ENCODE measurements around the gene WIF1. TPM values are rescaled to one million over a fixed set of nuclear protein-coding genes. Genes with fewer than 3 reads are reported as not detected.

Gene WIF1, protein sequence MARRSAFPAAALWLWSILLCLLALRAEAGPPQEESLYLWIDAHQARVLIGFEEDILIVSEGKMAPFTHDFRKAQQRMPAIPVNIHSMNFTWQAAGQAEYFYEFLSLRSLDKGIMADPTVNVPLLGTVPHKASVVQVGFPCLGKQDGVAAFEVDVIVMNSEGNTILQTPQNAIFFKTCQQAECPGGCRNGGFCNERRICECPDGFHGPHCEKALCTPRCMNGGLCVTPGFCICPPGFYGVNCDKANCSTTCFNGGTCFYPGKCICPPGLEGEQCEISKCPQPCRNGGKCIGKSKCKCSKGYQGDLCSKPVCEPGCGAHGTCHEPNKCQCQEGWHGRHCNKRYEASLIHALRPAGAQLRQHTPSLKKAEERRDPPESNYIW
- 0.07 TPM in 1 of 2 replicates, not detected in the other for total RNA-seq (2014; rRNA removed; shearing (Covaris generic))

DNA sequence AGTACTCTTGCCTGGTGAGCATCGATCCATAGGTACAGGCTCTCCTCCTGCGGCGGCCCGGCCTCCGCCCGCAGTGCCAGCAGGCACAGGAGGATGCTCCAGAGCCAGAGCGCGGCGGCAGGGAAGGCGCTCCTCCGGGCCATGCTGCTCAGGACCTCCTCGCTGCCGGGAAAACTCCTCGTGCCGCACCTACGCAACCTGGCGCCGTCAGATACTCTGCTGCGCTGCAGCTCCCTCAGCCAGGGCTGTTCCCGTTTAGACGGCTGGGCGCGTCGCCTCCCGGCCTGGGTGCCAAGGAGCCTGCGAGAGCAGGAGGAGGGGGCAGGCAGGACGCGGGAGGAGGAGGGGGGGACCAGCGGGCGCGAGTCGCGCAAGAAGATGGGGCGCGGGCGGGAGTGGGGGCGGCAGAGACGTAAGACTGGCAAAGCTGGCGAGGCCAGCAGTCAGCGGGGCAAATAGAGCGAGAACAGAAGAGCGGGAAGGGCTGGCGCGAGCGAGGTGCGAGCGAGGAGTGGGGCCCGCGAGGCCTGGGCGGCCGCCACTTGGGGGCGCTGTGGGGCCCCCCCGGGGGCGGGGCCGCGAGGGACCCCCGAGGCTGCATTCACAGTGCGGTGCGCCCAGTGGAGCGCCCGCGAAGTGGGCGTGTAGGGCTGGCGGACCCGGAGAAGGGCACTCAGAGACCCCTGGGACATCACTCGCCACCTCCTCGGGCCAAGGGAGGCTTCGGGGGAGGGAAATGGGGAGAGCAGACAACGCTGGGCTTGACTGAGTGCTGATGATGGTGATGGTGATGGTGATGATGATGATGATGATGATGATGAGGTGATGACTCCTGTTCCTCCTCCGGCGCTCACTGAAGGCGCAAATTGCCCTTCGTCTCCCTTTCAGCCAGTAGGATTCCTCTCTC lies at the start of gene WIF1:
TSS of gene WIF1 (minus strand) at position 257 of the 907 bp plus-strand sequence. CDS start at position 143, 114 bp downstream.
- DNase-seq (ENCODE audit: low read depth), result peak; percentile 18

DNA sequence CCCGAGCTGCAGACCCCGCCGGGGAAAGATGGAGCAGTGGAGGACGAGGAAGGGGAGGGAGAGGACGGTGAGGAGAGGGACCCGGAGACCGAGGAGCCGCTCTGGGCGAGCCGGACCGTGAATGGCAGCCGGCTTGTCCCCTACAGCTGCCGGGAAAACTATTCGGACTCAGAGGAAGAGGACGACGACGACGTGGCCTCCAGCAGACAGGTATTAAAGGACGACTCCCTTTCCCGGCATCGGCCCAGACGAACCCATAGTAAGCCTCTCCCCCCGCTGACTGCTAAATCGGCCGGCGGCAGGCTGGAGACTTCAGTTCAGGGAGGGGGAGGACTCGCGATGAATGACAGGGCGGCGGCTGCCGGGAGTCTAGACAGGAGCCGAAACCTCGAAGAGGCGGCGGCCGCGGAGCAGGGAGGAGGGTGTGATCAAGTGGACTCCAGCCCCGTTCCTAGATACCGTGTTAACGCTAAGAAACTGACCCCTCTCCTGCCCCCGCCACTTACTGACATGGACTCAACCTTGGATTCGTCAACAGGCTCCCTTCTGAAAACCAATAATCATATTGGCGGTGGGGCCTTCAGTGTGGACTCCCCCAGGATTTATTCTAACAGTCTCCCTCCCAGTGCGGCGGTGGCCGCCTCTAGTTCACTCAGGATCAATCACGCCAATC lies 49.2 kb upstream of the WIF1 start:
- peak; percentile 76 for DNase-seq (ENCODE audit: low read depth)

DNA sequence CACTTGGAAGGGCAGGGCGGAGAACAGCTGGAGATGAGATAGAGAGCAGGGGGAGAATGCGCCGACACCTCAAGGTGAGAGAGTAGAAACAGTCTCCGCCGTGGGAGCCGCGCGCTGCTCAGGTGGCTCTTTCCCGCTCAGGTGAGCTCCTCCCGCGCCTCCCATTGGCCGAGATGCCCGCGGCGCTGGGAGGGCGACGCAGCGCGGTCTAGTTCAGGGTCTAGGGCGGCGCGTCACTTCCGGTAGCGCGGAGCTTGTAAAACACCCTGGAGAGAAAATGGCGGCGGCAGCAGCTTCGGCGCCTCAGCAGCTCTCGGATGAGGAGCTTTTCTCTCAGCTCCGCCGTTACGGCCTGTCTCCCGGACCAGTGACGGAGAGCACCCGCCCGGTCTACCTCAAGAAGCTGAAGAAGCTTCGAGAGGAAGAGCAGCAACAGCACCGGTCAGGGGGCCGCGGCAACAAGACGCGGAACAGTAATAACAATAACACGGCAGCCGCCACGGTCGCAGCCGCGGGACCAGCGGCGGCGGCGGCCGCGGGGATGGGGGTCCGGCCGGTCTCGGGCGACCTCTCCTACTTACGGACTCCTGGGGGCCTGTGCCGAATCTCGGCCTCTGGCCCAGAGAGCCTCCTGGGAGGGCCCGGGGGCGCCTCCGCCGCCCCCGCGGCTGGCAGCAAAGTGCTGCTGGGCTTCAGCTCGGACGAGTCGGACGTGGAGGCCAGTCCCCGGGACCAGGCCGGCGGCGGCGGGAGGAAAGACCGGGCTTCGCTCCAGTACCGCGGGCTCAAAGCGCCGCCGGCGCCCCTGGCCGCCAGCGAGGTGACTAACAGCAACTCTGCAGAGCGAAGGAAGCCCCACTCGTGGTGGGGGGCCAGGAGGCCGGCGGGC lies 48.5 kb upstream of the WIF1 start, which contains the start of gene LEMD3:
TSS of gene LEMD3 (plus strand) at position 264 of the 889 bp plus-strand sequence. CDS start at position 278, 14 bp downstream.
- peak; percentile 91 for DNase-seq (ENCODE audit: low read depth)

DNA sequence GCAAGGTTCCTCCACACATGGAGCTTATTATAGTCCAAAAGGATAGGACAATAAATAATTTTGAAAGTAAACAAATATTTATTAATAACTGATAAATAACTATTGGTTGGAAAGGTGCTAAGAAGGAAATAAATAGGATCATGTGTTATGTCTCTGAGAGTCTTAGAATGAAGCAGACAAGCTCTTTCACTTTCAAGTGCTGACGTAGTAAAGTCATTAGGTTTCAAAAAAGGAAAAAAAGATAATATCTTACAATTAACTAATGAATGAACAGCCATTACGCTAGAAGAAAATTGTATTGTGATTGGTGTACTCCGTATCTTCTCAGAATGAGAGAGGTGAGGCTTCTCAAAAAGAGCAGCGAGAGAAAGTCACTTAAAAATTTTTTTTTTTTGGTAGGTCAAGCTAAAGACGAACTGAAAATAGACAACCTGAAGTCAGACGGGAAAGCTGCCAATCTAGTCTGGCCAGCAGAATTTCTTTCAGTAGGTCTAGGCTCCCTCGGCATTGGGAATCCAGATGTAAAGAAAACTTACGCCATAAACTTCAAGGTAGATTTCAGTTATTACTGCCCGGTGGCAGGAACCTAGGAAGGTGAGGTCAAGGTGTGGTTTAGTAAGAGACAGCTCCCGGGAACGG lies 47.7 kb upstream of the WIF1 start:
- peak; percentile 37 for DNase-seq (ENCODE audit: low read depth)

- DNase-seq (ENCODE audit: low read depth), result peak; percentile 12
These were observed 43.7 kb upstream of the WIF1 start for GRCh38 chr12:65164774-65165173.

GRCh38 chr12:65164244-65164643 lies 43.1 kb upstream of the WIF1 start:
- DNase-seq (ENCODE audit: low read depth), result no peak

DNA sequence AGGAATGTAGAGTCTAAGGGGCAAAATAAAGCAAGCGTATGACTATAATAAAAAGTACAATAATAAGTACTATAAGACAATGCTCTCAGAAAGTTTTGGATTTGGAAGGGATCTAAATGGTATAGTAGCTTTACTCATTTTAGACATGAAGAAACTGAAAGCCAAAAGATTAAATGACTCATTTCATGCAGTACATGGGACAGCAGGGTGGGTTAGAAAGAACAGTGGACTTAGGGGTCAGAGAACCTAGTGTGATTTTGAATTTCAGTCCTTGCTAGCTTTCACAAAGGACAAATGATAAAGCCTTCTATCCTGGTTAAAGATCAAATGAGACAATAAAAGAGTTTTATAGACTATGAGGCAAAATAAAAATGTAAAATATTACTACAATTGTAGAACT lies 41.5 kb upstream of the WIF1 start:
- DNase-seq (ENCODE audit: low read depth), result no peak

- no peak for DNase-seq (ENCODE audit: low read depth)
These were observed 36.0 kb upstream of the WIF1 start for GRCh38 chr12:65157091-65157490.

DNA sequence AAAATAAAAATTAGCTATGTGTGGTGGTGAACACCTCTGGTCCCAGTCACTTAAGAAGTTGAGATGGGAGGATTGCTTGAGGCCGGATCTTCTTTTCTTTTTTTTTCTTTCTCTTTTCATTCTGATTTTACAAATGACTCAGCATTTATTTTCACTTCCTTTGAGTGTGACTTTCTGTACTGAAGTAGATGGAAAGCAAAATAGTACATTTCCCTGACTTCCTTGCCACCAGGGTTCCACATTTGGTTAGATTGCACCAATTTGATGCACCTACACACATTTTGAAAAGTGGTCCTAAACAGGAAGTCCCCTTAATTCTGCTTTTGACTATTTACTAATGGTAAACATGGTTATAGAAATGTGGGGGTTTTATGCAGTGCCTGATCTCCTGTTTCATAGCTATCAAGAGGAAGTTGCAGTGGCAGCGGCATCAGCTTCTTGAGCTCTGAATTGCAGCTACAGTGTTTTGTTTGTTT lies 35.3 kb upstream of the WIF1 start:
- DNase-seq (ENCODE audit: low read depth), result peak; percentile 20

DNA sequence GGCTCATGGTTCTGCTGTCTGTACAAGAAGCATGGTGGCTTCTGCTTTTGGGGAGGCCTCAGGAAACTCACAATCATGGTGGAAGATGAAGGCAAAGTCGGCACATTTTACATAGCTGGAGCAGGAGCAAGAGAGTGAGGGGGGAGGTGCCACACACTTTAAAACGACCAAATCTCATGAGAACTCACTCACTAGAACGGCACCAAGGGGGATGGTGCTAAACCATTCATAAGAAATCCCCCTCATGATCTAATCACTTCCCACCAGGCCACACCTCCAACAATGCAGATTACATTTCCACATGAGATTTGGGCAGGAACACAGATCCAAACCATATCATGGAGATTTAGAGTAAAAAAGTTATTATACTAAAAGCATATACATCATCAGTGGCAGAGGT lies 34.7 kb upstream of the WIF1 start:
- DNase-seq (ENCODE audit: low read depth), result no peak

DNA sequence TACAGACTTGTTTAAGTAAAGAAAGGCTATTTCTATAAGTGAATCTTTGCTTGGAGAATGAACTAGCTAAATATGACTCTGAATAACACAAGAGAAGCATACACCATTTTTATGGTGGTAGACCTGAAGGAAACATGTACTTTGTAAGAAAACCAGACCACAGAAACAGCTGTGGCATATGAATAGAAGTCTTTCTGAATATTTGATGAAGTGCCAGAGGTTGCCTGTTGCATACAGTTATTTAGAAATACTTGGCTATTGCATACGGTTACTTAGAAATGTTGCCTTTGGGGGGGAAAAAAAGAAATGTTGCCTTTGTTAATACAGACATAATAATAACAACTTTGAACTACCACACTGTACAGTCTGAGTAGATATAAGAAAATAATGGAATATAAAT lies 31.5 kb upstream of the WIF1 start:
- DNase-seq (ENCODE audit: low read depth), result no peak

GRCh38 chr12:65152012-65152411 lies 30.9 kb upstream of the WIF1 start:
- DNase-seq (ENCODE audit: low read depth), result peak; percentile 50

- no peak for DNase-seq (ENCODE audit: low read depth)
These were observed 26.3 kb upstream of the WIF1 start for GRCh38 chr12:65147312-65147905.

DNA sequence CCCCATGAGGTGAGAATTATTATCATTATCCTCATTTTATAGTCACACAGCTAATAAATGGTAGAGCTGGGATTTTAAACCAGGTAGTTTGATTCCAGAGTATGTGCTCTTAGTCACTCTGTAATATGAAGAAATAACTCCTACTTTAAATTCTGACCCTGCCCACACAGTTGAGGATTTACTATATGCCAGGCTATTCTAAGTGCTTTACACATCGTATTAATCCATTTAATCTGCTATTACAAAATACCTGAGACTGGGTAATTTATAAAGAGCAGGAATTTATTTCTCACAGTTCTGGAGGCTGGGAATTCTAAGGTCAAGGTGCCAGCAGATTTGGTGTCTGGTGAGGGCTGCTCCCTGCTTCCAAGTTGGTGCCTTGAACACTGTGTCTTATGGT lies 19.6 kb upstream of the WIF1 start:
- DNase-seq (ENCODE audit: low read depth), result no peak

- DNase-seq (ENCODE audit: low read depth), result no peak
These were observed 18.3 kb upstream of the WIF1 start for GRCh38 chr12:65139389-65139788.

DNA sequence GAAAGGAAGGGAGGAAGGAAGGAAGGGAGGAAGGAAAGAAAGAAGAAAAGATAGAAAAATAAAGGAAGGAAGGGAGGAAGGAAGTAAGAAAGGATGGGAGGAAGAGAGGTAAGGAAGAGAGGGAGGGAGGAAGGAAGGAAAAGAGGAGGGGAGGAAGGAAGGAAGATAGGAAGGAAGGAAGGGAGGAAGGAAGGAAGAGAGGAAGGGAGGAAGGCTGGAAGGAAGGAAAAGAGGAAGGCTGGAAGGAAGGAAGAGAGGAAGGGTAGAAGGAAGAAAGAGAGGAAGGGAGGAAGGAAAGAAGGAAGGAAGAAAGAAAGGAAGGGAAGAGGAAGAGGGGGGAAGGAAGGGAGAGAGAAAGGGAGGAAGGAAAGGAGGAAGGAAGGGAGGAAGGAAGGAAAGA lies 12.8 kb upstream of the WIF1 start:
- DNase-seq (ENCODE audit: low read depth), result no peak

DNA sequence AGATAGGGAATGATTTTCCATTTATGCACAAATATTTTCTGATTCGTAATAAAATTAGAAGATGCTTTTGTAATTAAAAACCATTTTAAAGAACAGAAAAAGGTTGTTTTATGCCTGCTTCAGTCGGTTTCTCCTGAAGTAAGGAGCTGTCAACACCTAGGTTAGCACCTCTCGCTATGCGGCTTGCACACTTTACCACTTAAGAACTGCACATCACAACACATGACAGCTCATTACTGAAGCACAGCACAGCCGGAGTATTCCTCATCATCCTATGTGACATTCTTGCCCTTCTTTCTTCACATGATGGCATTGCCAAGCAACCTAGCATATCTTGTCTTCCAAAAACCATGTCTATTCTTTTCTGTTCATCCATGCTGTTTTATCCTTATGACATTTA lies 5.4 kb upstream of the WIF1 start:
- DNase-seq (ENCODE audit: low read depth), result no peak

- no peak for DNase-seq (ENCODE audit: low read depth)
These were observed 4.9 kb upstream of the WIF1 start for GRCh38 chr12:65125975-65126374.

GRCh38 chr12:65125247-65125646 lies 4.1 kb upstream of the WIF1 start:
- DNase-seq (ENCODE audit: low read depth), result no peak
